GM23248 (cell line): ENCODE measurements around the gene ZNF28.

ENCODE experiments used
- EZH2 ChIP-seq: fragments of 200-600 bp; sonication (generic); IDR thresholded peaks from 2 replicates; pipeline ENCODE4 v1.6.1; 2018; ENCODE audit warnings: antibody characterized with exemption, mild to moderate bottlenecking; ENCODE audit not compliant: insufficient read depth, poor library complexity, severe bottlenecking
- EZH2phosphoT487 ChIP-seq: fragments of 200-600 bp; sonication (generic); IDR thresholded peaks from 2 replicates; pipeline ENCODE4 v1.6.1; 2018; ENCODE audit warnings: antibody characterized with exemption, moderate library complexity, mild to moderate bottlenecking, low read depth; ENCODE audit not compliant: insufficient read depth

- TF ChIP-seq EZH2phosphoT487 (no peak), EZH2 (no peak)
Measured at GRCh38 chr19:52809801-52810200, 11.6 kb downstream of the ZNF28 start.
